HG03108 (cell line): Measurements from ENCODE around the gene THSD4.

ENCODE experiments used
- ATAC-seq: cut with Tn5 transposase; IDR thresholded peaks from one replicate; pipeline ENCODE4 v1.9.1; 2021; ENCODE audit warnings: moderate library complexity; ENCODE audit not compliant: unreplicated experiment

Gene THSD4

GRCh38 chr15:71288348-71288955 lies 173.2 kb downstream of the THSD4 start:
- ATAC-seq = no peak

GRCh38 chr15:71290002-71290401 lies 174.7 kb downstream of the THSD4 start:
- no peak for ATAC-seq

GRCh38 chr15:71290881-71291635 lies 175.8 kb downstream of the THSD4 start:
- ATAC-seq = no peak

- no peak for ATAC-seq
Measured at GRCh38 chr15:71291723-71292122, 176.5 kb downstream of the THSD4 start.

- no peak for ATAC-seq
Measured at GRCh38 chr15:71293723-71294122, 178.5 kb downstream of the THSD4 start.

- ATAC-seq = no peak
Measured at GRCh38 chr15:71294251-71294910, 179.1 kb downstream of the THSD4 start.

- ATAC-seq = no peak
Measured at GRCh38 chr15:71294911-71295602, 179.8 kb downstream of the THSD4 start.

- ATAC-seq = no peak
Measured at GRCh38 chr15:71295603-71296314, 180.5 kb downstream of the THSD4 start.

- ATAC-seq = no peak
Measured at GRCh38 chr15:71296315-71296679, 181.0 kb downstream of the THSD4 start.

GRCh38 chr15:71301958-71302621 lies 186.8 kb downstream of the THSD4 start:
- no peak for ATAC-seq

GRCh38 chr15:71302861-71303410 lies 187.7 kb downstream of the THSD4 start:
- ATAC-seq = no peak

- ATAC-seq = no peak
Measured at GRCh38 chr15:71303977-71304376, 188.7 kb downstream of the THSD4 start.

GRCh38 chr15:71304681-71305080 lies 189.4 kb downstream of the THSD4 start:
- no peak for ATAC-seq

GRCh38 chr15:71306538-71306937 lies 191.3 kb downstream of the THSD4 start:
- ATAC-seq = no peak

GRCh38 chr15:71312194-71312708 lies 197.0 kb downstream of the THSD4 start:
- ATAC-seq = no peak

GRCh38 chr15:71312731-71313460 lies 197.6 kb downstream of the THSD4 start:
- no peak for ATAC-seq

GRCh38 chr15:71313806-71314205 lies 198.5 kb downstream of the THSD4 start:
- ATAC-seq = no peak

- ATAC-seq = no peak
Measured at GRCh38 chr15:71314956-71315537, 199.8 kb downstream of the THSD4 start.

GRCh38 chr15:71316911-71317310 lies 201.6 kb downstream of the THSD4 start:
- no peak for ATAC-seq
